Measurements from ENCODE around the gene BNIP3. TPM values are rescaled to one million over a fixed set of nuclear protein-coding genes. Genes with fewer than 3 reads are reported as not detected.

The BNIP3 gene
- total and polyA plus RNA-seq, 2 donors (not counting 3 experiments of a cell fraction or from before 2014, with no cell fraction given): 51.4 to 53.3 TPM

- no peak overlapping the region for H3K4me2 ChIP-seq (ENCODE audit: insufficient read depth, low read length)
- no peak overlapping the region for H3K4me3 ChIP-seq (replicated peaks in 1 of 3; ENCODE audit: insufficient read depth in 1 of 3, low read depth in 1 of 3, low read length in 3 of 3)
- POLR2A ChIA-PET: no interaction called here
- CTCF ChIA-PET: interaction anchor here (1.5 to 2.2 kb wide), 2 partner anchors 14 to 61 kb away, joined by 6 to 11 read pairs; no protein-coding TSS in a partner anchor
- H3K36me3 ChIP-seq (ENCODE audit: control insufficient read depth in 2 of 2, extremely low read depth in 1 of 2, insufficient read depth in 2 of 2, low read length in 2 of 2): peaks cover 3 to 26% of the 10 kb centered on the region in 2 experiments
- intact Hi-C loops (cut with micrococcal nuclease): no loop called here
- H3K27ac ChIP-seq (ENCODE audit: insufficient read depth, low read depth, low read length): no peak overlapping the region
- no peaks in the 10 kb centered on the region for H4K20me1 ChIP-seq (replicated peaks; ENCODE audit: control insufficient read depth, extremely low read depth, insufficient read depth, low read length)
- DNase-seq (ENCODE audit: low read depth, low spot score) (no peak), FAIRE-seq (no peak)
- no peak overlapping the region for H3K9ac ChIP-seq (replicated peaks; ENCODE audit: extremely low read depth, insufficient read depth, low read length)
- H3K79me2 ChIP-seq (ENCODE audit: control insufficient read depth, insufficient read depth, low read length): no peaks in the 10 kb centered on the region
- H3K27me3 ChIP-seq (ENCODE audit: control insufficient read depth in 2 of 2, insufficient read depth in 2 of 2, low read length in 2 of 2): no peaks in the 10 kb centered on the region
- dilution Hi-C loops (cut with MboI; ENCODE audit: extremely low pct_ligation_motif_present, low sequenced_read_pairs): no loop called here
- H2AFZ ChIP-seq (ENCODE audit: low read depth, low read length): no peak overlapping the region
- no TSS peak for BruUV-seq (replicated peaks)
- TF ChIP-seq CTCF (IDR thresholded peaks at IDR 0.05; ENCODE audit: extremely low read depth in 1 of 2, insufficient read depth in 1 of 2, low read depth in 1 of 2, low read length in 2 of 2) (no peak), MAX (IDR thresholded peaks at IDR 0.05; ENCODE audit: insufficient read depth, insufficient read length) (no peak), POLR2AphosphoS5 (IDR thresholded peaks at IDR 0.05; ENCODE audit: insufficient read depth, low read depth, low read length) (no peak)
- H3K4me1 ChIP-seq (ENCODE audit: control insufficient read depth, extremely low read depth, insufficient read depth, low read length): no peaks in the 10 kb centered on the region
- H3K9me3 ChIP-seq (replicated peaks; ENCODE audit: control insufficient read depth, insufficient read depth, low read length): no peaks in the 10 kb centered on the region
- no peaks in the 10 kb centered on the region for H3K9me1 ChIP-seq (replicated peaks; ENCODE audit: control insufficient read depth, extremely low read depth, insufficient read depth, low read length)
Observed at GRCh38 chr10:131961777-131962662, 19.7 kb downstream of the BNIP3 start.

Measured in endothelial cell of umbilical vein (primary cell).